HG03280 (cell line): ENCODE measurements around the gene TDO2.
"Not testable (repeated sequence)": the region's sequence is repeated elsewhere in the genome, so short reads cannot be mapped to it uniquely, and the experiment has no call there.

Experiments used
- ATAC-seq: cut with Tn5 transposase; IDR thresholded peaks from one replicate; pipeline ENCODE4 v1.9.1; 2021; ENCODE audit warnings: mild to moderate bottlenecking, moderate library complexity; ENCODE audit not compliant: unreplicated experiment

Gene TDO2

DNA sequence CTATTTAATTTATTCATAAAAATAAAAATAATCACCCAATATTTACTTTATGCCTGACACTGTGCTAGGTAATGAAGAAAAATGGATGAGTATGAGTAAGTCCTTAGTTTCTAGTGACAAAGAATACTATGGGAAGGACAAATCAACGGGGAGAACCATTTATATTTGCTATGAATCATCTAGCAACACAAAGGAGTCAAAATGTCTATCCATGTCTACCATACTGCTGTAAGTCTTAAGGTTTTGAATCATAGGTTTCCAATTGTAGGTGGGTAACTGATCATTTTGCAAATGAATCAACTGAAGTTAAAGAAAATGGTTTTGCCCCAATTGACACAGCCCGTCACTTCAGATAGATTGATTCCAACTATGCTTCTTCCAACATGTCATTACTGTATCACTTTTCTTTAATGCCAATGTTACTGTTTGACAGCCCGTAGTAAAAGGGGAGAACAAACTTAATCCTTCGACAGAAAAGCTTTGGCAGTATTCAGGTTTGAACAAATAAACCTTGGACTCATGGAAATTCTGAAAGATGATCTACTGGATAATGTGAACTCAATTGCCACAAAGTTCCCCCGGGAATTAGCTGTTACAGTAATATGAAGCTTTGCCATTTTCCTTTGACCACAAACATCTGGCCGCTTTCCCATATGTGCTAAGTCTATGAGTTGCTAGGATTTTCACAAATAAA is 3.2 kb downstream of the TDO2 start:
- ATAC-seq = no peak

DNA sequence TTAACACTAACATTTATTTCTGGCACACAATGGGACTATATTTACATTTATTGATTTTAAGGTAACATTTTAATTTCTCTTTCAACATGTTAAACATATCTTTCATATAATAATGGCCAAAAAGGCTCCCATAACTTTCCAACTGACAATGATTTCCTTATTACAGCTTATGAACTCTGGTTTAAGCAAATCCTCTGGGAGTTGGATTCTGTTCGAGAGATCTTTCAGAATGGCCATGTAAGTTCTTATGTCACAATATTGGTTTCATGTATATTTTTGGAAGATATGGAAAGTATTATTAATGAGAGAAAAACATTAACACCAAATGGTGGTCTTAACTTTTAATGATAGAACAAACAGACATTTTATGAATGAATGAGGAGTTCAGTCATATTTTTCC is 4.1 kb downstream of the TDO2 start:
- no peak for ATAC-seq

DNA sequence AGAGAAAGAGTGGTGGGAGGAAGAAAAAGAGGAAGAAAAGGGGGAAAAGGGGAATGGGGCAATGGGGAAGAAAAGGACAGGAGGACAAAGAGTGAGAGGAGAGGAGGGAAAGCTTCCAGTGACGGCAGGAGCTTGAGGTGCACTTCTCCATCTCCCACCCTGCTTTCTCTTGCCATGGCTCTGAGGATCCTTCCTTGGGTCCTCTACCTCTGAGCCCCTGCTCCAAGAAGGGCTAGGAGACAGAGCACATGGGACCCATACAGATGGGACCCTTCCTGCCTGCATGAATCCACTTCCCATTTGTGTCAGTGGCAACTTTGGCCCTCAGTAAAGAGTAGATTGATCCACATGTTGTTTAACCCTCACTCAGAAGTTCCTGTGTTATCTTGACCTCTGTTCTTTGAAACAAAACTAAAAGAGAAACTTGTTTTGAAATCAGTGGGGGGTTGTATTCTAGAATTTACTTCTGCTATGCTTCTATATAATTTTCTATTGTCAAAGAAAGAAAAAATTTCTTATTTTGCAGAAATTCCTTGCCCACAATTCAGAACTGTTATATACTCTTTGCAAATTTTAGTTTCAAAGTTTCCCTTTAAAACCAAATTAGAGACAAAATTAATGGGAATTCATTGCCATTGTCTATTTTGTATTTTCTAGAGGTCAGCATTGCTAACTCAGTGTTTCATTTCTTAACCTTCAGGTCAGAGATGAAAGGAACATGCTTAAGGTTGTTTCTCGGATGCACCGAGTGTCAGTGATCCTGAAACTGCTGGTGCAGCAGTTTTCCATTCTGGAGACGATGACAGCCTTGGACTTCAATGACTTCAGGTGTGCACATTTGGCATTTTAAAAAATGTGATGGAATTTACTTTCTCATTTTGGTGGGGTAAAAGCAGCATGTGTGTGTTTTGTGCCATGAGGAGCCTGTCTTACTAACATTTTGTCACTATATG is 5.0 kb downstream of the TDO2 start:
- ATAC-seq = peak; percentile 79

DNA sequence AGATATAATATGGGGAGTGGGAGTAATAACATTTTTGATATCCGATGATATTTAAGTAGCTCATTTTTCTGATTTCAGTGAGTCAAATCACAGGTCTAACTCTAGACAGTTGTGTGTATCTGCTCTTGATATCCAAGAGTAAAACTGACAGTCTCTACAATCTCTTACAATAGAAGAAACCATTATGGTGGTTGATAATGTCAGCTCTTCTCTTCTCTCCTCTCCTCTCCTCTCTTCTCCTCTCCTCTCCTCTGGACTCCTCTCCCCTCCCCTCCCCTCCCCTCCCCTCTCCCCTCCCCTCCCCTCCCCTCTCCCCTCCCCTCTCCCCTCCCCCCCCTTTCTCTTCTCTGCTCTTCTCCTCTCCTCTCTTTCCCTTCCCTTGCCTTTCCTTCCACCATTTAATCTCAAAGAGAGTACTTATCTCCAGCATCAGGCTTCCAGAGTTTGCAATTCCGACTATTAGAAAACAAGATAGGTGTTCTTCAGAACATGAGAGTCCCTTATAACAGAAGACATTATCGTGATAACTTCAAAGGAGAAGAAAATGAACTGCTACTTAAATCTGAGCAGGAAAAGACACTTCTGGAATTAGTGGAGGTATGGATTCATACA is 6.2 kb downstream of the TDO2 start:
- ATAC-seq = no peak

DNA sequence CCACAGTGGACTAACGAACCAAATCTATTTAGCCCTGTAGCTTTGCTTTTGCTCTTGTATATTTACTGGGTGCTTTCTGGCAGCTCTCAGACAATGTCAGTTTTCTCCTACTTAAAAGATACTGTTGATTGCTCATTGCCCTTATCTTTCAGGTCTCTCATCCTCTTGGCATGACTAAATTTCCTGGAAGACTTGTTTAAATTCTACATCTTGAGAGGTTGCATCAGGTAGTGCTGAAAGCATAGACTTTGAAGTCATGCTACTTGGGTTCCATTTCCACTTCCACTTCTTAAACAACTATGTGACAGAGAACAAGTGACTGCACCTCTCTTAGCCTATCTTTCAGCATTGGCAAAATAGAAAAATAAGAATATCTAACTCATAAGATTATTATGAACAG is 8.4 kb downstream of the TDO2 start:
- ATAC-seq = no peak

DNA sequence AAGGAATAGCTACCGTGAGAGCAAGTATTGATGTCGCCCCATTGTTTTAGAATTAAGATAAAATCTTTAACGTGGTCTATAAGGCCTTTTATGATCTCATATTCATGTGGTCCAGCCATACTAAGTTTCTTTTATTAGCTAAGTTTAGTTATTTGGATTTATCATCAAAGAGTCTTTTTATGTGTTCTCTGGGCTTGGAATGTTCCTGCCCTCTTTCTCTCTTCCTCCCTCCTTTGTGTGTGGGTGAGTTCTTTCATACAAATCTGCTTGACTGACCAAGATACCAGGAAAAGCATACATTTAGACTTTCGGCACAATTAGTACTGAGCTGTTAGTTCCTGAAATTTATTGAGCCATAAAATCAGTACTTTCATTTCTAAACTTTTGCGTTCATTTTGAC is 11.3 kb downstream of the TDO2 start:
- no peak for ATAC-seq

DNA sequence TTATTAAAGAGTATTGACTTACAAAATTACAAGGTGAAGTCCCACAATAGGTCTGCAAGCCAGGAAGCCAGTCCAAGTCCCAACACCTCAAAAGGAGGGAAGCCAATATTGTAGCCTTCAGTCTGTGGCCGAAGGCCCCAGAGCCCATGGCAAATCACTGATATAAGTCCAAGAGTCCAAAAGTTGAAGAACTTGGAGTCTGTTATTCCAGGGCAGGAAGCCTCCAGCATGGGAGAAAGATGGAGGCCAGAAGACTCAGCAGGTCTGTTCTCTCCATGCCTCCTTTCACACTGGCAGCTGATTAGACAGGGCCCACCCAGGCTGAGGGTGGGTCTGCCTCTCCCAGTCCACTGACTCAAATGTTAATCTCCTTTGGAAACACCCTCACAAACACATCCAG is 18.1 kb downstream of the TDO2 start:
- ATAC-seq = no peak

DNA sequence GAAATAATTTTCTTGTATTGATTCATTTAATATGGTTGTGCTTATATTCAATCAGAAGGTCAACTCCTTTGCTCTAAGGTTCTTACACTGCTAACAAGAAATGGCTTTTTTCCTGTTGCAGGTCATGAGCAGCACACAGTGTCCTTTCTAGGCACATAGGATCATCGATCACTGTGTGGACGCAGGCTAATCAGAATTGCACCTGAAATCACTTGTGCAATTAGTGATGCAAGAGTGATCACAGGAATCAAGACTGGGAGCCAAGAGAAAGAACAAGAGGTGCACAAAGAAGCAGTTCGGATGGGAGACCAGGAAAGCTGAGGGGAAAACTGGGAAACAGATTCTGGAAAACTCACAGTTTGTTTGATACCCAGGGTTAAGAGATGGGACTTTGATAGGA is 21.1 kb downstream of the TDO2 start:
- no peak for ATAC-seq

DNA sequence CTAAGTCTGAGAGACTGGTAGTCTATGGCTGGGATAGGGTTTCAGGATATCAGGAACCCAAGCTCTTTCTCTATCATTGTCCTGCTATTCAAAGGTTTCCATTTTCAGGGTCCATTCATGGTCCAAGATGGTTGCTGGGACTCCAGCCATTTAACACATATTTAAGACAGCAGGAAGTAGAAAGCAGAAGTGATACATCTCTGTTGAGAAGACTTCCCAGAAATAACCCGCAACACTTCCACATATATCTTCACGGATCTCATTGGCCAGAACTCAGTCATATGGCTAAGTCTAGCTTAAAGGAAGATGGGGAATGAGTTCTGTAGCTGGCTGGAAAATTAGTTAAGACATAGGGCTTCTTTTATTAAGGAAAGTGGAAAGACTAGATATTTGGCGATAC is 26.3 kb downstream of the TDO2 start:
- no peak for ATAC-seq

DNA sequence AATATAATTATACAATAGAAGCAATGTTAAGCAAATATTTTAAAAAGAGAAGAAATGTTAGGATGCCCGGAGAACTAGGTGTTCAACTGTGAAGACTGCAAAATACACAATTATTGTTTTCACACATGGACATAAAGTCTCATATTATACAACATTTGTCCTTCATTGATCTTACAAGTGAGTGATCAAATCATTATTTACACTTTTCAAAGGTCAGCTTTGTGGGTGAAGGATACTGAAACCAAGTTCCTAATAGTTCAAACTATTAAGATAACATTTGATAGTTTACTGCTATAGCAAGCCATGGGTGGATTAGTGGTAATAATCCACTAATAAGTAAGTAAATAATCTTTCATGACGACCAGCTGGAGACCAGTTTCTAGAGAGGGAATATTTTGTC is 26.8 kb downstream of the TDO2 start:
- ATAC-seq = no peak

DNA sequence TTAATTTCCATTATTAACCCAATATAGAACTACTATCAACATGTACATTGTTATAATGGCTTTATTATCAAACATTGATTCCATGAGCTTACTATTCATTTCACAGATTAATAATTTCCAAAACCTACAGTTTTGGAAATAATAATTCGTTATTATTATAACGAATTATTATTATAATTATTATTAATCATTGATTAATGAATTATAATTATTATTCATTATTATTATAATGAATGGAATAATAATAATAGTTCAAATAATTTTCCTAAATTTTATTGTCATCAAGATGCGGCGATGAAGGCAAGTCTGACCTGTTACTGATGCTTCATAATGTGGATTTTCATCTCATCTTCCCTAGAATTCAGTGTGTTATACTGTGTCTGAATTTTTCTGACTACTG is 28.1 kb downstream of the TDO2 start:
- no peak for ATAC-seq

DNA sequence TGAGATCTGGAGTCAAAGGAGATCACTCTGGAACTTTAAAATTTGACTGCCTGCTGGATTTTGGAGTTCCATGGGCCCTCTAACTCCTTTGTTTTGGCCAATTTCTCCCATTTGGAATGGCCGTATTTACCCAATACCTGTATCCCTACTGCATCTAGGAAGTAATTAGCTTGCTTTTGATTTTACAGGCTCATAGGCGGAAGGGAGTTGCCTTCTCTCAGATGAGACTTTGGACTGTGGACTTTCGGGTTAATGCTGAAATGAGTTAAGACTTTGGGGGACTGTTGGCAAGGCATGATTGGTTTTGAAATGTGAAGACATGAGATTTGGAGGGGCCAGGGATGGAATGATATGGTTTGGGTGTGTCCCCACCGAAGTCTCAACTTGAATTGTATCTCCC is 31.1 kb downstream of the TDO2 start:
- ATAC-seq = not testable (repeated sequence)

DNA sequence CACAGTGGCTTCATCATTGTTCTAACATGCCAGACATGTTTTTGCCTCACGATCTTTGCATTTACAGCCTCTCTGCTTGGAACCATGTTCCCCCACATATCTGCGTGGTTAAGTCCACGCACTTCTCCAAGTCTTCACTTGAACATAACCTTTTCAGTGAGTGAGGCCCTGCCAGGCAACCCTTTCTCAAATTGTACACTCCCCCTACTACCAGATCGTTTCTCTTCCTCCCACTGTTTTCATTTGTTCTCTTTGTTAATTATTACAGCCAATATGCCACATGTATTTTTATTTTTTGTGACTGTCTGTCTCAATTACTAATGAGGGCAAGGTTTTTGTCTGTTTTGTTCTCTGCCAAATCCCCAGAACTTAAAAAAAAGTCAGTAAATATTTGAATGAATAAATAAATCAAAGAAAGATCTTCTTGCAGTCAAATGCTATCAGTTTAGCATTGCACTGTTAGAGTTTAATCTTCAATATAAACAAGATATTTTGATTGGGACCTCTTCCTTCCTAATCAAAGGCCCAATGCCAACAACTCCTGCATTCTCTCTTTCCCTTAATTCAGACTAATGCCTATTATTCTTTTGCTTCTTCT is 32.0 kb downstream of the TDO2 start:
- ATAC-seq = no peak

DNA sequence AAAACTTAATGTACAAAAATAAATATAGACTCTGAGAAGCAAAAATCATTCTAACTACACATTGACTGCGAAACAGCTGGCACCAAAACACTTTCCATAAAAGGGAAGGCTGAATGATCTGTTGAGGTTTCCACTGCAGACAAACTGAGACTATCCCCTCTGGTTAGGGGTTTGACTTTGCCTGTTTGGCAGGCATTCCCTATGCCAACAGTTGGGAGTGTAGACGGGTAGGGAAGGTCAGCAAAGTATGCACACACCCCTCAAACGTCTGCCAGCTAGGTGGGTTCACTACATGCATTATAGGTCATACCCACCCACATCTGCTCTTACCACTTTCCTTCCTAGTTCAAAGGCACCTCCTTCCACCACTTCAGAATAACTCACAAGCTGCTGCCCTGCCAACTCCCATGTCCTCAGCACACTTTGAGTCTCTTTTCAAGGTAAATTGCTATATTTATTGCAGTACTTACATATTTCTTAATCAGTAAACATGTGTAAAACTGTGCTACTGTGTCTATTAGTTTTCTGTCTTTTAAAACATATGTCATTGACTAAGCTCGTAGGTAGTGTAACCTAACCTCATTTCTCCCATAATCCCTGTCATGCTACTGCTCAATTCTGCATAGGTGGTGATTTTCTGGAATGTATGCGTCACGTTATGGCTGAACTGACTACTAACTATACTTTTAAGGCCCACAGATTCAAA is 37.7 kb downstream of the TDO2 start:
- ATAC-seq = no peak

DNA sequence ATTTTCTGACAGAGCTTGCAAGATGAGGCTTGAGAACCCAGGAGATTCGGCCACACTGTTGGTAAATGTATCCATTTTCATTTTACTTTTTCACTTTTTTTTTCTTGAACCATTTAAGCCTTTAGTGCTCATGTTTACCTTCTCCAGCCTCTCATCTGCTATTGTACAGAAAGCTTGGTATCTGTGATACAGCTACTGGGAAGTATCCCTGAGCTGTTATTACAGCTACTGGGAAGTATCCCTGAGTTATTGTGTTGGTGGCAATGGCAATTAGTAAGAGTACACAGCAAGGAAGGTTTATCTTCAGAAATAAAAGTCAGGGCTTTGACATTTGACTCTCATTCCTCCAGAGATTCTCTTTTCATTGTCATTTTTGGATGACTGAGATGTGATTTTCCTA is 38.3 kb downstream of the TDO2 start:
- no peak for ATAC-seq

DNA sequence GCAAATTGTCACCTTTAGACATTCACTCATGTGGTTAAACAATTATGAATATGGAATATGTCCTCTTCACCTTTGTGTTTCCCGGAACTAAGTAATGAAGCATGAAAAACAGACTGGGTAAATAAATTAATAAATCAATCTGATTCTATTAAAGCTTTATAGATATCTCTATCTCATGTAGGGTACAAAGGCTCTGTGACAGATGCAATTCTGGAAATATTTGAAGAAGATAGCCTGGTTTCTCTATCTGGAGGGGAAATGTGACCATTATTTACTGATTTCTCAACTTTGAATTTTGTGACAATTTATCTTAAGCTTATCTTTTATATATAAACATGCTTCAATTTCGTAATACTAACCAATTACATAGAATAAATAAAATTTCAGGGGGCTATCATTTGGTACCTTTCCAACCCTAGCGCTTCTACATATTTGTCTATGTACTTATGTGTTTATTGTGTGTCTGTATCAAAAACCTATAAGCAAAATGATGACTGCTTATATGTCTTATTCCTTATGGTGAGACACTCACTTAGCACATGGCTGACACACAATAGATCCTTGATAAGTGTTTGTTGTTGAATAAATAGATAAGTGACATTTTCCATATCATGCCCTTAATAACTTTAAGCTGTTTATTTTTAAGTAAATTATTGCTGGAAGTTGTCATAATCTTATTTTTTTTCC is 40.3 kb downstream of the TDO2 start:
- ATAC-seq = no peak

DNA sequence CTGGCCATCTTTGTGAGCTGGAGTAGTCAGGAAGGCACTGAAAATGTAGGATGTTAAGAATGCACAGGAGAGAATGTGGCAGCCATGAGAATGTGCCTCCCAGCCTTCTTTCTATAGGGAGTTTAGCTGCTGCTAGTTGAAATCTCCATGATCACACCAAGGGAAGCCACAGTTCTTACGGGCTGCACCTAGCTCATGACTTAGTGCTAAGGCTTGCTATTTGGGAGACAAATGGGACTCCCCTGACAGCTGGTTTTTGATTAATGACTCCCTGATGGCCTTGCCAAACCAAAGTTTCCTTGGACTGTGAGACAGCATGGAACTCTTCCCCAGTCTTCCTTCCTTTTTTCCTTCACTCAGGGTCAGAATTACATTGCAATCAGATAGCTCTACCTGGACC is 41.0 kb downstream of the TDO2 start:
- ATAC-seq = no peak

DNA sequence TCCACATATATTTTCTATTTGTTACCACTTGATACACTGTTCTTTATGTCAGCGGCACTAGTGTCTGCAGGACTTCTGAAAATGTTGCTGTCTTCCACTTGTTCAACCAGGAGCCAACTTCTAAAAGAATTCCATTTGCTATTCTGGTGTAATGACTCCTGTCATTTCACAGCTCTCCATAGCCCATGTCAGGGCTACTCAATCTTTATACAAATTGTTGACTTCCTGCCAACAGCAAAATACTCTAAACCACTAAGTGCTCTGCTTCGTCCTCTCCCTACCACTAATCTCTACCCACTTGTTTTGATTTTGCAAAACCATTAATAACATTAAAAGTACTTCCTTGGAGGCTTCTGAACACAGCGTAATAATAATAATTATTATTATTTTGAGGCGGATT is 43.0 kb downstream of the TDO2 start:
- ATAC-seq = no peak

DNA sequence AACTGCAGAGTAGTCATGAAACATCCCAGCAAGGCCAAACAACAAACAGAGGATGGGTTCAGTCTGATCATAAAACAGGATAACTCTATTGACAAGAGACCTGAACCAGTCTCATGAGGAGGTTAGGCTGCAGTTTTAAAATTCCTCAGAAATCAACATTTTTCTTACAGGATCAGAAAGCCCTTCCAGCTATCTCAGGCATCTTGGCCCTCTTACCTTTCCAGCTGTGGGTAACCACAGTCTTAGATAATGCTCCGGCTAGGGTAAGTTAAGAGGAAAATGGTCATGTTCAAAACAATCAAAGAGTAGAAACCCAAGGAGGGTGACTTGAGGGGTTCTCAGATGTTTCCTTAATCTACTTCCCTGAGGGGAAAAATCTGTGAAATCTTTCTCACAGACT is 45.0 kb downstream of the TDO2 start:
- no peak for ATAC-seq

DNA sequence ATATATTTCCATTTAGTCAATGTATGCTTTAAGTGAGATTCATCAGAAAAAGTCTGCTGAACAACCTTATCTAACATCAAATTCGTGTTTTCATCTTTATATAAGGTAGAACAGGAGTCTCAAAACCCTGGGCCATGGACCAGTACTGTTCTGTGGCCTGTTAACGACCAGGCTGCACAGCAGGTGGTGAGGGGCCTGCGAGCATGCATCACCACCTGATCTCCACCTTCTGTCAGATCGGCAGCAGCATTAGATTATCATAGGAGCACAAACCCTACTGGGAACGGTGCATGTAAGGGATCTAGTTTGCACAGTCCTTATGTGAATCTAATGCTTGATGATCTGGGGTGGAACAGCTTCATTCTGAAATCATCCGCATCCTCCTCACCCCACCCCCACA is 47.0 kb downstream of the TDO2 start:
- no peak for ATAC-seq
